ENCODE measurements around the gene CATSPERD. TPM values are rescaled to one million over a fixed set of nuclear protein-coding genes. Genes with fewer than 3 reads are reported as not detected.

Gene CATSPERD
- total RNA-seq, 1 experiment from 2014 or later, result 0.50 TPM

GRCh38 chr19:5678071-5678718 lies 42.2 kb upstream of the CATSPERD start (continued):
- TF ChIP-seq E2F4 (CRISPR knock-in tag; IDR thresholded peaks at IDR 0.05; ENCODE audit: borderline replicate concordance, low read depth) (no peak), TCF7 (CRISPR knock-in tag; IDR thresholded peaks at IDR 0.05; ENCODE audit: low read depth) (no peak), MLX (CRISPR knock-in tag; IDR thresholded peaks at IDR 0.05) (no peak), TEAD4 (CRISPR knock-in tag; IDR thresholded peaks at IDR 0.05) (no peak)
- TF ChIP-seq, protein P1, sequence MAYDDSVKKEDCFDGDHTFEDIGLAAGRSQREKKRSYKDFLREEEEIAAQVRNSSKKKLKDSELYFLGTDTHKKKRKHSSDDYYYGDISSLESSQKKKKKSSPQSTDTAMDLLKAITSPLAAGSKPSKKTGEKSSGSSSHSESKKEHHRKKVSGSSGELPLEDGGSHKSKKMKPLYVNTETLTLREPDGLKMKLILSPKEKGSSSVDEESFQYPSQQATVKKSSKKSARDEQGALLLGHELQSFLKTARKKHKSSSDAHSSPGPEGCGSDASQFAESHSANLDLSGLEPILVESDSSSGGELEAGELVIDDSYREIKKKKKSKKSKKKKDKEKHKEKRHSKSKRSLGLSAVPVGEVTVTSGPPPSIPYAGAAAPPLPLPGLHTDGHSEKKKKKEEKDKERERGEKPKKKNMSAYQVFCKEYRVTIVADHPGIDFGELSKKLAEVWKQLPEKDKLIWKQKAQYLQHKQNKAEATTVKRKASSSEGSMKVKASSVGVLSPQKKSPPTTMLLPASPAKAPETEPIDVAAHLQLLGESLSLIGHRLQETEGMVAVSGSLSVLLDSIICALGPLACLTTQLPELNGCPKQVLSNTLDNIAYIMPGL (CRISPR knock-in tag; IDR thresholded peaks at IDR 0.05), result no peak
- TF ChIP-seq, protein P2, sequence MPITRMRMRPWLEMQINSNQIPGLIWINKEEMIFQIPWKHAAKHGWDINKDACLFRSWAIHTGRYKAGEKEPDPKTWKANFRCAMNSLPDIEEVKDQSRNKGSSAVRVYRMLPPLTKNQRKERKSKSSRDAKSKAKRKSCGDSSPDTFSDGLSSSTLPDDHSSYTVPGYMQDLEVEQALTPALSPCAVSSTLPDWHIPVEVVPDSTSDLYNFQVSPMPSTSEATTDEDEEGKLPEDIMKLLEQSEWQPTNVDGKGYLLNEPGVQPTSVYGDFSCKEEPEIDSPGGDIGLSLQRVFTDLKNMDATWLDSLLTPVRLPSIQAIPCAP (CRISPR knock-in tag; IDR thresholded peaks at IDR 0.05), result no peak

DNA sequence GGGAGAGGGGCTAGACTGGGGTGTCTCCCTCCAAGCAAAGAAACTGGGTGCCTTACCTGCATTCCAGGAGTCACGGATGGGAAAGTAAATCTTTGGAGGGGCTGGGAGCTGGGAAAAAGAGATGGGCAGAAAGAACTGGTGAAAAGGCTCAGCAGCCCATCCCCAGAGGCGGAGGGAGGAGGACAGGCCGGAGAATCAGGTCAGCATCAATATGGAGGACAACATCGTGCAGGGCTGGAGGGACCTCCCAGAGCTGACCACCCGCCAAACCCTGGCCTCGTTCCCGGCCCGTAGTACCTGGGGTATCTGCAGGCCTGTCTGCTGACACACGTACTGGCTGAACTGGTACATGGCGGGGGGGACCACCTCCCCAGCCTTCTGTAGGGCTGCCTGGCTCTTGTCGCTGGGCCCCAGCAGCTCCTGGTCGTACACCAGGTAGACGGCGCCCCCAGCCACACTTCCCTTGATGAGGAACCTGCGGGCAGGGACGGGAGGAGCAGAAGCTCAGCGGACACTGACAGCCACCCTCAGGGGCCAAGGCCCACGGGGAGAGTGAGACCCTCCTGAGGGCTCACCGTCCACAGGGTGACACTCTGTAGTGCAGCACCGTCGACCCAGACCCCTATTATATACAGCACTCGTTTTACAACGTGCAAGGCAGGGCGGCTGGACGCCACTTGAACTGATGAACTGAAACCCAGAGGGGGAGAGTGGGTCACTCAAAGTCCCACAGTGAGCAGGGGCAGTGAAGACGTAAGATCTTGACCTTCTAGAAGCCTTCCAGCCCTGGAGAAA lies 41.0 kb upstream of the CATSPERD start:
- TF ChIP-seq ESRRA (CRISPR knock-in tag; IDR thresholded peaks at IDR 0.05; ENCODE audit: borderline replicate concordance) (no peak), ZNF263 (CRISPR knock-in tag; IDR thresholded peaks at IDR 0.05; ENCODE audit: low read depth) (no peak)
- TF ChIP-seq, protein P3, sequence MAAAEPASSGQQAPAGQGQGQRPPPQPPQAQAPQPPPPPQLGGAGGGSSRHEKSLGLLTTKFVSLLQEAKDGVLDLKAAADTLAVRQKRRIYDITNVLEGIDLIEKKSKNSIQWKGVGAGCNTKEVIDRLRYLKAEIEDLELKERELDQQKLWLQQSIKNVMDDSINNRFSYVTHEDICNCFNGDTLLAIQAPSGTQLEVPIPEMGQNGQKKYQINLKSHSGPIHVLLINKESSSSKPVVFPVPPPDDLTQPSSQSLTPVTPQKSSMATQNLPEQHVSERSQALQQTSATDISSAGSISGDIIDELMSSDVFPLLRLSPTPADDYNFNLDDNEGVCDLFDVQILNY (CRISPR knock-in tag; IDR thresholded peaks at IDR 0.05), result no peak
- TF ChIP-seq, protein P4, sequence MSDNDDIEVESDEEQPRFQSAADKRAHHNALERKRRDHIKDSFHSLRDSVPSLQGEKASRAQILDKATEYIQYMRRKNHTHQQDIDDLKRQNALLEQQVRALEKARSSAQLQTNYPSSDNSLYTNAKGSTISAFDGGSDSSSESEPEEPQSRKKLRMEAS (CRISPR knock-in tag; IDR thresholded peaks at IDR 0.05), result no peak
- TF ChIP-seq, protein P2 (CRISPR knock-in tag; IDR thresholded peaks at IDR 0.05), result peak; percentile 36; the same call in 1 of the 2 replicates
- CTCF ChIA-PET, result interaction anchor here (0.6 to 1.2 kb wide), 3 partner anchors 10 to 124 kb away, joined by 4 to 7 read pairs (median 4); partner anchors contain the start of gene RPL36

DNA sequence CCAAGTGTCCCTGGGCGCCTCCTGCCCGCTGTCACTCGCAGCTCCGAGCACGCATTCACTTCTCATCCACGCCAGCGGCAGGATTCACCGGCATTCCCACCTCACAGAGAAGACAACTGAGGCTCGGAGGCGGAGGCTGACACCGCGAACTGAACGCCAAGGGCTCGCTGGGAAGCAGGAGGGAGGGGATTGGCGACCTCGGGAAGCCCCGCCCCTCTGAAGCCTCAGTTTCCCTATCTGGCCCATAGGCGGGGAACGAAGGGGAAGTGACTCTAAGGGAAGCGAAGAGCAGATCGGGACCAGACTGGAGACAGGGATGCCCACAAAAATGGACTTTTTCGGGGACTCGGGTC lies 40.4 kb upstream of the CATSPERD start:
- ATAC-seq, result peak; percentile 25
- H3K4me1 Mint-ChIP-seq, result peaks cover 12% of the 10 kb centered on the region
- CTCF ChIA-PET, result interaction anchor here (0.6 to 0.9 kb wide), 2 partner anchors 99 to 124 kb away, joined by 4 read pairs; no protein-coding TSS in a partner anchor

More for the DNA sequence above, 41.0 kb upstream of the CATSPERD start:
- peaks cover 15% of the 10 kb centered on the region for H3K4me1 Mint-ChIP-seq
- H3K27ac Mint-ChIP-seq, result peak overlapping the region; percentile 92; the same call in 1 of the 2 replicates
- no peaks in the 10 kb centered on the region for H3K36me3 Mint-ChIP-seq
- DNase-seq (ENCODE audit: low spot score) (no peak), ATAC-seq (no peak)
- H3K4me3 Mint-ChIP-seq, result peak overlapping the region; percentile 99
- peaks cover 18% of the 10 kb centered on the region for H3K27me3 Mint-ChIP-seq (ENCODE audit: low read depth)
- H3K9me3 Mint-ChIP-seq, result no peaks in the 10 kb centered on the region
- POLR2A ChIA-PET, result interaction anchor here (1.0 to 1.2 kb wide), 2 partner anchors 10 to 57 kb away, joined by 3 to 5 read pairs; partner anchors contain the start of genes SAFB and SAFB2

More for the DNA sequence above, 40.4 kb upstream of the CATSPERD start:
- peak overlapping the region; percentile 99 for H3K4me3 Mint-ChIP-seq
- peak; percentile 44 for DNase-seq (ENCODE audit: low spot score)
- H3K36me3 Mint-ChIP-seq, result no peaks in the 10 kb centered on the region
- H3K27me3 Mint-ChIP-seq (ENCODE audit: low read depth), result peaks cover 18% of the 10 kb centered on the region
- no peaks in the 10 kb centered on the region for H3K9me3 Mint-ChIP-seq
- TF ChIP-seq, protein P2 (CRISPR knock-in tag; IDR thresholded peaks at IDR 0.05), result peak; percentile 8; the same call in 1 of the 2 replicates
- TF ChIP-seq AR (CRISPR knock-in tag; IDR thresholded peaks at IDR 0.05), result no peak
- TF ChIP-seq TP53 (CRISPR knock-in tag; IDR thresholded peaks at IDR 0.05), result no peak
- POLR2A ChIA-PET, result interaction anchor here (1.0 to 1.2 kb wide), 2 partner anchors 10 to 57 kb away, joined by 3 to 5 read pairs; partner anchors contain the start of genes SAFB and SAFB2
- H3K27ac Mint-ChIP-seq, result peak overlapping the region; percentile 92
